SK-N-SH (cell line): ENCODE results near the gene STAP2.

Source experiments
- CTCF ChIP-seq: fragments of 200-600 bp; sonication (generic); IDR thresholded peaks from 2 replicates; pipeline ENCODE4 v1.6.1; 2017; ENCODE audit warnings: antibody characterized with exemption, mild to moderate bottlenecking, moderate library complexity
- EP300 ChIP-seq, 2 experiments: IDR thresholded peaks; 2 replicates each; pipeline versions ENCODE4 v1.4.0 to v1.6.1; 2012; ENCODE audit warnings: borderline replicate concordance in 1 of 2, low read depth in 1 of 2, low read length in 1 of 2
- EZH2phosphoT487 ChIP-seq: fragments of 200-600 bp; sonication (generic); IDR thresholded peaks from 2 replicates; pipeline ENCODE4 v1.6.1; 2017; ENCODE audit warnings: low read depth, mixed run types, mild to moderate bottlenecking, antibody characterized with exemption, moderate library complexity, borderline replicate concordance
- MAX ChIP-seq: IDR thresholded peaks from 2 replicates; pipeline ENCODE4 v1.4.0; 2012; ENCODE audit warnings: low read depth
- POLR2AphosphoS5 ChIP-seq: IDR thresholded peaks from 2 replicates; pipeline ENCODE4 v1.6.1; 2012; ENCODE audit warnings: low read depth, low read length
- REST ChIP-seq: IDR thresholded peaks from 2 replicates; pipeline ENCODE4 v1.6.1; 2012; ENCODE audit warnings: mild to moderate bottlenecking, low read depth, low read length, moderate library complexity
- SIN3A ChIP-seq: IDR thresholded peaks from 2 replicates; pipeline ENCODE4 v1.6.1; 2012; ENCODE audit warnings: low read depth, mild to moderate bottlenecking, low read length, moderate library complexity, borderline replicate concordance
- SMC3 ChIP-seq: IDR thresholded peaks from 2 replicates; pipeline ENCODE4 v1.6.1; 2012; ENCODE audit warnings: low read depth, low read length, improper control_type of control experiment
- YY1 ChIP-seq: IDR thresholded peaks from 2 replicates; pipeline ENCODE4 v1.4.0; 2012; ENCODE audit warnings: low read depth, mild to moderate bottlenecking

- TF ChIP-seq YY1 (no peak), CTCF (no peak), SIN3A (no peak), EP300 (IDR thresholded peaks at IDR 0.05; ENCODE audit: borderline replicate concordance in 1 of 2, low read depth in 1 of 2, low read length in 1 of 2) (no peak), POLR2AphosphoS5 (no peak), SMC3 (no peak), EZH2phosphoT487 (no peak), REST (no peak), MAX (no peak)
Observed at GRCh38 chr19:4279530-4280422, 58.9 kb downstream of the STAP2 start.
